HepG2 (cell line): ENCODE results near the gene NFAT5. TPM values are rescaled to one million over a fixed set of nuclear protein-coding genes. Genes with fewer than 3 reads are reported as not detected.

Experiments
- CENPX ChIP-seq: sonication (generic); formaldehyde crosslinking; IDR thresholded peaks from 2 replicates; pipeline ENCODE4 v1.9.0; 2021; ENCODE audit warnings: mild to moderate bottlenecking, missing genetic modification reagents, moderate library complexity
- FOXO1 ChIP-seq: sonication (generic); formaldehyde crosslinking; IDR thresholded peaks from 2 replicates; pipeline ENCODE4 v1.4.0; 2020; ENCODE audit warnings: missing genetic modification reagents
- IRF1 ChIP-seq: sonication (generic); formaldehyde crosslinking; IDR thresholded peaks from 2 replicates; pipeline ENCODE4 v1.4.0; 2020; ENCODE audit warnings: low read depth, mild to moderate bottlenecking, missing genetic modification reagents
- KDM5A ChIP-seq: fragments of 200-600 bp; sonication (generic); IDR thresholded peaks from 2 replicates; pipeline ENCODE4 v1.7.0; 2018; ENCODE audit warnings: antibody characterized with exemption, mild to moderate bottlenecking, low read length, borderline replicate concordance
- KLF16 ChIP-seq, 2 experiments: sonication (generic) in 1 of 2; formaldehyde crosslinking in 1 of 2; IDR thresholded peaks; 2 replicates each; pipeline versions ENCODE4 v1.6.1 to v1.8.0; 2016 to 2023; ENCODE audit warnings: missing genetic modification reagents in 2 of 2, missing compliant biosample characterization in 1 of 2
- MAX ChIP-seq: IDR thresholded peaks from 2 replicates; pipeline ENCODE4 v1.6.1; 2012; ENCODE audit warnings: inconsistent platforms
- MIER3 ChIP-seq: IDR thresholded peaks from 2 replicates; pipeline ENCODE4 v1.6.1; 2016; ENCODE audit warnings: missing compliant biosample characterization, borderline replicate concordance
- MXD4 ChIP-seq: IDR thresholded peaks from 2 replicates; pipeline ENCODE4 v1.6.1; 2016; ENCODE audit warnings: mild to moderate bottlenecking, missing biosample characterization, missing genetic modification reagents
- NFE2 ChIP-seq: sonication (generic); formaldehyde crosslinking; IDR thresholded peaks from 2 replicates; pipeline ENCODE4 v1.4.0; 2020; ENCODE audit warnings: missing genetic modification reagents
- POLR2AphosphoS2 ChIP-seq: IDR thresholded peaks from 2 replicates; pipeline ENCODE4 v1.6.1; 2011; ENCODE audit warnings: low read depth, low read length, improper control_type of control experiment
- PREB ChIP-seq: sonication (generic); formaldehyde crosslinking; IDR thresholded peaks from 2 replicates; pipeline ENCODE4 v1.4.0; 2020; ENCODE audit warnings: missing genetic modification reagents
- SMARCE1 ChIP-seq: fragments of 450-650 bp; IDR thresholded peaks from 2 replicates; pipeline ENCODE4 v1.6.1; 2017; ENCODE audit warnings: borderline replicate concordance
- SRSF4 ChIP-seq: fragments of 200-400 bp; formaldehyde crosslinking; IDR thresholded peaks from one replicate; pipeline ENCODE4 v1.6.1; 2018; ENCODE audit warnings: mild to moderate bottlenecking, low read depth, low read length, moderate library complexity; ENCODE audit not compliant: poor library complexity, severe bottlenecking
- ZNF225 ChIP-seq: sonication (generic); formaldehyde crosslinking; IDR thresholded peaks from 2 replicates; pipeline ENCODE4 v1.4.0; 2020; ENCODE audit warnings: mild to moderate bottlenecking, missing genetic modification reagents
- ZNF570 ChIP-seq: sonication (generic); formaldehyde crosslinking; IDR thresholded peaks from 2 replicates; pipeline ENCODE4 v1.4.0; 2020; ENCODE audit warnings: mild to moderate bottlenecking, missing genetic modification reagents, borderline replicate concordance
- ZNF572 ChIP-seq: sonication (generic); formaldehyde crosslinking; IDR thresholded peaks from 2 replicates; pipeline ENCODE4 v1.5.1; 2020; ENCODE audit warnings: mild to moderate bottlenecking, missing genetic modification reagents
- ZNF619 ChIP-seq: sonication (generic); formaldehyde crosslinking; IDR thresholded peaks from 2 replicates; pipeline ENCODE4 v1.4.0; 2020; ENCODE audit warnings: mild to moderate bottlenecking, missing genetic modification reagents
- ZNF772 ChIP-seq: sonication (generic); formaldehyde crosslinking; IDR thresholded peaks from 2 replicates; pipeline ENCODE4 v1.5.0; 2020; ENCODE audit warnings: mild to moderate bottlenecking, missing genetic modification reagents
- polyA plus RNA-seq, 8 experiments: library from polyadenylated mRNA; depleted of rRNA in 3 of 8; stranded (reverse) in 7 of 8; unstranded in 1 of 8; fragments of >200 nt; fragmentation: Illumina TruSeq in 4 of 8; extraction: Trizol in 4 of 8; gene quantifications; 2 replicates each; pipeline versions ENCODE4 v1.2.1 to v1.2.3, GENCODE V29; 2011 to 2016; ENCODE audit warnings: low read depth in 4 of 8, missing spikeins in 1 of 8, mixed read lengths in 1 of 8; ENCODE audit not compliant: insufficient read depth in 1 of 8
- total RNA-seq, 5 experiments: library from RNA; depleted of rRNA; stranded (reverse); fragments of >200 nt; fragmentation: Illumina TruSeq; extraction: Trizol; gene quantifications; 2 replicates each; pipeline ENCODE4 v1.2.3, GENCODE V29; 2016; ENCODE audit warnings: low read depth in 1 of 5
- TF ChIP-seq, protein P1 (sequence below): sonication (generic); formaldehyde crosslinking; IDR thresholded peaks from 2 replicates; pipeline ENCODE4 v1.5.0; 2020; ENCODE audit warnings: missing genetic modification reagents
- TF ChIP-seq, protein P2 (sequence below): IDR thresholded peaks from 2 replicates; pipeline ENCODE4 v1.6.1; 2012; ENCODE audit warnings: low read depth, low read length, improper control_type of control experiment
- TF ChIP-seq, protein P3 (sequence below): sonication (generic); formaldehyde crosslinking; IDR thresholded peaks from 2 replicates; pipeline ENCODE4 v1.8.0; 2023; ENCODE audit warnings: mild to moderate bottlenecking, missing genetic modification reagents
- TF ChIP-seq, protein P4 (sequence below): sonication (generic); formaldehyde crosslinking; IDR thresholded peaks from 2 replicates; pipeline ENCODE4 v1.8.1; 2023; ENCODE audit warnings: mild to moderate bottlenecking, missing genetic modification reagents

The NFAT5 gene
- total and polyA plus RNA-seq, 2 of the 13 experiments (the other 11 are each of a cell fraction or from before 2014, with no cell fraction given): 20.5 to 54.3 TPM

DNA sequence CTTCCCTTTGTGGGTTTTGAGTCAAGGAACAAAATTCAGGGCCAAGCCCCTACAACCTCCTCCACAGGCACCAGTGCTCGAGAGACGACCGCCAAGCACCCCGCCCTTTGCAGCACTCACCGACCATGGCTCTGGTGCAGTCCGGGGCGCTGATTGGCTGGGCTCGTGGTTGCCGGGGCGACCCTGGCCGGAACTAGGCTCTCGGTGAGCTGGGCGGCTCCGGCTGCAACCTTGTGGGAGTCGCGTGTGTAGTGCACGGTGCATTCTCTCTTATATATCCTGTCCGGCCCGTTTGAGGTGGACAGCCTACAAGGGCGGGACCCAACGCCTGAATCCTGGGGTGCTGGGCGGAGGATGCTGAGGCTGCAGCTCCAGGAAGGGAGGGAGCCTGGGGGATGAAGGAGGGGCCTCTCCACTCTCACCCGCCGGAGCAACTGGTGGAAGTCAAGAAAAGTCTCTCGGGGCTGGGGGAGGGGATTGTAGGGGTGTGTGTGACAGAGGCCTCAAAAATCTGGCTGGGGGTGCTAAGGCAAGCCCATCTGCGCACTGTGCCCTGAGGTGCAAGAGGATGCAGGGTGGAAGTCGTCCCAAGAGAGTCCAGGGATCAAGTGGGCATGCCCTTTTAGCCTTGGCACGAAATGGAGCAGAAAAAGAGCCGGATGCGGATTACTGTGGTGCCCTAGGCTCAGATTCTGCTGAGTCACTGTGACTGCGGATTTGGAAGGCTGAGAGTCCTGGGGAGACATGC lies 160.7 kb downstream of the NFAT5 start, which contains the start of gene NQO1 (continued):
- TF ChIP-seq NFE2 (peak; percentile 96), SMARCE1 (no peak), FOXO1 (CRISPR knock-in tag) (peak; percentile 7; the same call in 1 of the 2 replicates), KLF16 (CRISPR knock-in tag; IDR thresholded peaks at IDR 0.05) (no peak), CENPX (CRISPR knock-in tag) (no peak), IRF1 (no peak), ZNF619 (no peak), MIER3 (peak; percentile 46; the same call in 1 of the 2 replicates), ZNF570 (no peak), MXD4 (CRISPR knock-in tag) (peak; percentile 80), SRSF4 (no peak), KDM5A (no peak), ZNF772 (CRISPR knock-in tag) (no peak; the same call in 1 of the 2 replicates), PREB (CRISPR knock-in tag) (no peak), POLR2AphosphoS2 (peak; percentile 80), ZNF225 (CRISPR knock-in tag) (peak; percentile 76; the same call in 1 of the 2 replicates), MAX (peak; percentile 91), ZNF572 (CRISPR knock-in tag) (no peak)
- TF ChIP-seq, protein P1, sequence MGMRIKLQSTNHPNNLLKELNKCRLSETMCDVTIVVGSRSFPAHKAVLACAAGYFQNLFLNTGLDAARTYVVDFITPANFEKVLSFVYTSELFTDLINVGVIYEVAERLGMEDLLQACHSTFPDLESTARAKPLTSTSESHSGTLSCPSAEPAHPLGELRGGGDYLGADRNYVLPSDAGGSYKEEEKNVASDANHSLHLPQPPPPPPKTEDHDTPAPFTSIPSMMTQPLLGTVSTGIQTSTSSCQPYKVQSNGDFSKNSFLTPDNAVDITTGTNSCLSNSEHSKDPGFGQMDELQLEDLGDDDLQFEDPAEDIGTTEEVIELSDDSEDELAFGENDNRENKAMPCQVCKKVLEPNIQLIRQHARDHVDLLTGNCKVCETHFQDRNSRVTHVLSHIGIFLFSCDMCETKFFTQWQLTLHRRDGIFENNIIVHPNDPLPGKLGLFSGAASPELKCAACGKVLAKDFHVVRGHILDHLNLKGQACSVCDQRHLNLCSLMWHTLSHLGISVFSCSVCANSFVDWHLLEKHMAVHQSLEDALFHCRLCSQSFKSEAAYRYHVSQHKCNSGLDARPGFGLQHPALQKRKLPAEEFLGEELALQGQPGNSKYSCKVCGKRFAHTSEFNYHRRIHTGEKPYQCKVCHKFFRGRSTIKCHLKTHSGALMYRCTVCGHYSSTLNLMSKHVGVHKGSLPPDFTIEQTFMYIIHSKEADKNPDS: no peak
- TF ChIP-seq, protein P2, sequence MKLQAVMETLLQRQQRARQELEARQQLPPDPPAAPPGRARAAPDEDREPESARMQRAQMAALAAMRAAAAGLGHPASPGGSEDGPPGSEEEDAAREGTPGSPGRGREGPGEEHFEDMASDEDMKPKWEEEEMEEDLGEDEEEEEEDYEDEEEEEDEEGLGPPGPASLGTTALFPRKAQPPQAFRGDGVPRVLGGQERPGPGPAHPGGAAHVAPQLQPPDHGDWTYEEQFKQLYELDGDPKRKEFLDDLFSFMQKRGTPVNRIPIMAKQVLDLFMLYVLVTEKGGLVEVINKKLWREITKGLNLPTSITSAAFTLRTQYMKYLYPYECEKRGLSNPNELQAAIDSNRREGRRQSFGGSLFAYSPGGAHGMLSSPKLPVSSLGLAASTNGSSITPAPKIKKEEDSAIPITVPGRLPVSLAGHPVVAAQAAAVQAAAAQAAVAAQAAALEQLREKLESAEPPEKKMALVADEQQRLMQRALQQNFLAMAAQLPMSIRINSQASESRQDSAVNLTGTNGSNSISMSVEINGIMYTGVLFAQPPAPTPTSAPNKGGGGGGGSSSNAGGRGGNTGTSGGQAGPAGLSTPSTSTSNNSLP: no peak
- TF ChIP-seq, protein P3, sequence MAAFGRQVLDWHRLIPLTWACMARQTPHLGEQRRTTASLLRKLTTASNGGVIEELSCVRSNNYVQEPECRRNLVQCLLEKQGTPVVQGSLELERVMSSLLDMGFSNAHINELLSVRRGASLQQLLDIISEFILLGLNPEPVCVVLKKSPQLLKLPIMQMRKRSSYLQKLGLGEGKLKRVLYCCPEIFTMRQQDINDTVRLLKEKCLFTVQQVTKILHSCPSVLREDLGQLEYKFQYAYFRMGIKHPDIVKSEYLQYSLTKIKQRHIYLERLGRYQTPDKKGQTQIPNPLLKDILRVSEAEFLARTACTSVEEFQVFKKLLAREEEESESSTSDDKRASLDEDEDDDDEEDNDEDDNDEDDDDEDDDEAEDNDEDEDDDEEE (CRISPR knock-in tag): no peak
- TF ChIP-seq, protein P4, sequence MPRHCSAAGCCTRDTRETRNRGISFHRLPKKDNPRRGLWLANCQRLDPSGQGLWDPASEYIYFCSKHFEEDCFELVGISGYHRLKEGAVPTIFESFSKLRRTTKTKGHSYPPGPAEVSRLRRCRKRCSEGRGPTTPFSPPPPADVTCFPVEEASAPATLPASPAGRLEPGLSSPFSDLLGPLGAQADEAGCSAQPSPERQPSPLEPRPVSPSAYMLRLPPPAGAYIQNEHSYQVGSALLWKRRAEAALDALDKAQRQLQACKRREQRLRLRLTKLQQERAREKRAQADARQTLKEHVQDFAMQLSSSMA (CRISPR knock-in tag): no peak; the same call in none of the 2 replicates
